HFF-Myc (cell line): ENCODE data around the gene PRKN.

Source experiments
- DNase-seq: peaks from one replicate; pipeline ENCODE4 v3.0.0-alpha.2; 2011; ENCODE audit warnings: low read depth; ENCODE audit errors: extremely low read depth
- H3K4me3 ChIP-seq: replicated peaks from 2 replicates; pipeline ENCODE4 v1.5.1; 2011; ENCODE audit warnings: low read depth, mild to moderate bottlenecking, control low read depth, low read length
- CTCF ChIP-seq: IDR thresholded peaks from 2 replicates; pipeline ENCODE4 v1.5.1; 2012; ENCODE audit warnings: mild to moderate bottlenecking, low read depth, low read length, control low read depth; ENCODE audit errors: missing control alignments

The PRKN gene

GRCh38 chr6:161926324-161926723 is 801.2 kb downstream of the PRKN start:
- H3K4me3 ChIP-seq: no peak overlapping the region
- DNase-seq: no peak
- no peak for TF ChIP-seq CTCF

DNA sequence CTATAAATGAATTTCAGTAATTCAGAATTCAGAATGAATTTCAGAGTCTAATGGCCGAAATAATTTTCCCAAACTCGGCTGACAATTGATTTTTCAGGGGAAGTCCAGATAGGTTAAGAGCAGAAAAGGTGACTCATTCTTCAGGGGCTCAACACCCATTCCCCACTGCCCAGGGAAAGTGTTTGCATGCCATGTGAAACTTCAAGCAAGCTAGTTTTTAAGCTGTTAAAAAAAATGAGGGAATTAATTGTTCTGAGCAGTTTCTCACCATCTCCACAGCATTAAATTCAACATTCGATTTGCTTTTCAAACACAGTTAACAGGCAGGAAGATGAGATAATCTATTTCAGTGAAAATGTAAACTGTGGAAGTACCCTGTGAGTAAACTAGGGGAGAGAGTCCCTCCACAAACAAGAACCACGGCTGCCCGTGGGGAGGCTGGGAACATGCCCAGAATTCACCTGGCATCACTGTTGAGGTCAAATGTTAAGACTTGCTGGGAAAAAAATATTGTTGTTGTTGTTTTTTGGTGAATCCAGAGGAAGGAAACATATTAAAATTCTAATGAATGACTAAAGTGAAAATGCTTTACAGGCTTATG is 803.0 kb downstream of the PRKN start:
- no peak for DNase-seq
- no peak overlapping the region for H3K4me3 ChIP-seq
- no peak for TF ChIP-seq CTCF

GRCh38 chr6:161922631-161923119 is 804.9 kb downstream of the PRKN start:
- DNase-seq: peak; percentile 24
- no peak for TF ChIP-seq CTCF
- no peak overlapping the region for H3K4me3 ChIP-seq

DNA sequence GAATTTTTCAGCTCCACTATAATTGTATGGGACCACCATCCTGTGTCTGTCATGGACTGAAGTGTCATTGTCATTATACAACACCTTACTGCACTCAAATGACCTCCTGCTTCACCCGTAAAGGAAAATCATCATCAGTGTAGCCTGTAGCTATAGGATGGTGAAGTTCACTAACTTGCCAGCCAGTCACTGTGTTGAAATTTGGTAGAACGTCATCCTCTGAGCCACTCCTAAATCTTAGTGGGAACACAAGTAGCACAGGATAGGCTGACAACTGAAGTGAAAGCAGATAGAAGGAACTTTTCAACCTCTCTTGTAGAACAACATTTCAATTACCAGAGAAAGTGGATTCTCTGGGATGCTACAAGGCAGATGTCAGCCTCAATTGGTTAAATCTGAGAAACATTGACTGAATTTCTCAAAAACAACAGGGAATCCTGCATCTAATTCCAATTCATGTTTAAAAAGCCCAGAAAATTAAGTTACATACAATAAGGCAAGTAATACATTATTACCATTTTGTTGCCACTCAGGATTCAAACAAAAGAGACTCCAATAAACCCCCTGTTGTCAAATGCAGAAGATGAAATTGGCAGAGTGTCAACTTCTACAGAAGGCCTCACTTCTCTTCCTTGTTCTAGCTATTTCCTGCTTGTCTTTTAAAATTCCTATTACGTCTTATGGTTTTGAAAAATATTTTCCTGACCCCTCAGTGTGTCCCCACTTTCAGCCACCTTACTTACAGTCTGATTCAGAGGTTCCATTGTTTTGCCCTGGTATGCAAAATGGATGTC is 805.8 kb downstream of the PRKN start:
- no peak overlapping the region for H3K4me3 ChIP-seq
- no peak for DNase-seq
- TF ChIP-seq CTCF: no peak

DNA sequence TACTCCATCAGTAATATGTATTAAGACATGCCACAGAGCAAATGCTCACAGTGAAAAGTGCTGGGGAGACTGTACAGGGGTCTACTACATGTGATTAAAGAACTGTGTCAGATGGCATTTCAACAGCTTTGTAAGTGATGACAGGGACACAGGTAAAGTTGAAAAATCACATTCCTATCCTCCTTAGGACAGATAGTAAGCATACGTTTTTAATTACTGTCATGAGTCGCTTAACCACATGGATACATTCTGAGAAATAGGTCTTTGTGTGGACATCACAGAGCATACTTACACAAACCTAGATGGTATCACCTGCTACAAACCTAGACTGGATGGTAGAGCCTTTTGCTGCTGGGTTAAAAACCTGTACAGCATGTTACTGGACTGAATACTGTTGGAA is 807.9 kb downstream of the PRKN start:
- no peak for DNase-seq
- no peak for TF ChIP-seq CTCF
- no peak overlapping the region for H3K4me3 ChIP-seq

- DNase-seq: no peak
- no peak for TF ChIP-seq CTCF
- no peak overlapping the region for H3K4me3 ChIP-seq
Measured at GRCh38 chr6:161918628-161919205, 808.8 kb downstream of the PRKN start.
